ENCODE results near the gene WNK2. TPM values are rescaled to one million over a fixed set of nuclear protein-coding genes. Genes with fewer than 3 reads are reported as not detected.
A peak's percentile ranks its signal among the peaks of the same experiment; 100 is the strongest.

The WNK2 gene
- total and polyA plus RNA-seq, 12 donors, result 1.1 to 17.6 (median 8.4) TPM

DNA sequence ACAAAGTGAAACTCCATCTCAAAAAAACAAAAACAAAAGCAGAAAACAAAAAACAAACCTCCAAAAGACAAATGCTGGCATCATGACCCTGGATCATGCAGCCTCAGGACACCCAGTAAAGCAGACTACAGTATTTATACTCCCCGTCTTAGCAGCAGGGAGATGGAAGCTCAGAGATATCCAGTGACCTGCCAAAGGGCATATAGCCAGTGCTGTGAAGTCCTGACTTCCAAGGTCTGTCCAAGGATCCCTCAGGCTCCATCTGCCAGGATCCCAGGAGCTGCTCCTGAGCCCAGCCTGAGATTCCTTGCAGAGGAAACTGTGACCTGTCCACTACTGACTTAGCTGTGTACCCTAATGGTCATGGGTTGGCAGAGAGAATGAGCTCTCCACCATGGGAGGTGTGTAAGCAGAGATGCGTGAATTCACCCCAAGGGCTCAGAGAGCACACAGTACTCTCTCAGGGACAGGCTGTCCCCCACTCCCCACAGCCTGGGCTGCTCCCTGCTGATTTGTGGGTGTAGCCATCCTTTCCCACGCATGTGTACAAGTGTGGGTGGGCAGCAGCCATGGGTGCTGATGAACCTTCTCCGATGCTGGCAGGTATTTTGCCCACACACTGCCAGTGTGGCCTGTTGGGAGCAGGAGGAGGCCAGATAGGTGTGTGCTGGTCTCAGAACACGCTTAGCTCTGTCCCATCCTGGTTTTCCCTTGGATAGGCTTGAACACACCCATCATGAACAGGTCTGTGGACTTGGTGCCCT lies 2.1 kb upstream of the WNK2 start:
- TF ChIP-seq, protein P1, sequence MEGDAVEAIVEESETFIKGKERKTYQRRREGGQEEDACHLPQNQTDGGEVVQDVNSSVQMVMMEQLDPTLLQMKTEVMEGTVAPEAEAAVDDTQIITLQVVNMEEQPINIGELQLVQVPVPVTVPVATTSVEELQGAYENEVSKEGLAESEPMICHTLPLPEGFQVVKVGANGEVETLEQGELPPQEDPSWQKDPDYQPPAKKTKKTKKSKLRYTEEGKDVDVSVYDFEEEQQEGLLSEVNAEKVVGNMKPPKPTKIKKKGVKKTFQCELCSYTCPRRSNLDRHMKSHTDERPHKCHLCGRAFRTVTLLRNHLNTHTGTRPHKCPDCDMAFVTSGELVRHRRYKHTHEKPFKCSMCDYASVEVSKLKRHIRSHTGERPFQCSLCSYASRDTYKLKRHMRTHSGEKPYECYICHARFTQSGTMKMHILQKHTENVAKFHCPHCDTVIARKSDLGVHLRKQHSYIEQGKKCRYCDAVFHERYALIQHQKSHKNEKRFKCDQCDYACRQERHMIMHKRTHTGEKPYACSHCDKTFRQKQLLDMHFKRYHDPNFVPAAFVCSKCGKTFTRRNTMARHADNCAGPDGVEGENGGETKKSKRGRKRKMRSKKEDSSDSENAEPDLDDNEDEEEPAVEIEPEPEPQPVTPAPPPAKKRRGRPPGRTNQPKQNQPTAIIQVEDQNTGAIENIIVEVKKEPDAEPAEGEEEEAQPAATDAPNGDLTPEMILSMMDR (IDR thresholded peaks at IDR 0.05), result no peak
- no peak for TF ChIP-seq POLR2A (IDR thresholded peaks at IDR 0.05)
- 80 to 95% (median 81%) methylated on average over 3 to 5 of the region's 5 CpGs for WGBS, 4 donors
- no peaks in the 10 kb centered on the region for H3K9me3 ChIP-seq (replicated peaks in 1 of 3)
- no peak for DNase-seq
- H3K4me1 ChIP-seq (replicated peaks in 1 of 2), result peaks cover 6 to 11% of the 10 kb centered on the region in 2 donors
- H3K27ac ChIP-seq, result no peak overlapping the region
- intact Hi-C loops (cut with DNase I), result no loop called here
- no peaks in the 10 kb centered on the region for H3K36me3 ChIP-seq (replicated peaks in 1 of 2)
- no peak overlapping the region for H3K4me3 ChIP-seq
- peaks cover 3% of the 10 kb centered on the region for H3K27me3 ChIP-seq

DNA sequence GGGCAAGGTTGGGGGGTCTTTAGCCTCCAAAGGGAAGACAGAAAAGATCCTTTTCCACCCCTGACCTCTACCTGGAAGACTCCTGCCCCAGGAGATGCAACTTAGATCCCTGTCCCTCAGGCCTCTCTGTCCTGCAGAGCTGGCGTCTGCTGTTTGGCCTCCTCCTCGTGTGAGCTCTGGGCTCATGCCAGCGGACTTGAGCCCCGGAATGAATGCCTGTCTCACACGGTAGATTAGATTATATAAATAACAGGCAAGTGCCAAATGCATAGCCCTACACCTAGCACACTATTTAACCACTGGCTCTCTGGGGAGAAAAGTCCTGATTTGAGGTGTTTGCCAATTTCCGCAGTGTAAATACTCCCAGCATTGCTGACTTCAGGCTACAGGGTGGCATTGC lies 1.4 kb upstream of the WNK2 start:
- TF ChIP-seq, protein P1 (IDR thresholded peaks at IDR 0.05), result no peak
- no peak for TF ChIP-seq POLR2A (IDR thresholded peaks at IDR 0.05)
- intact Hi-C loops (cut with DNase I), result no loop called here
- Histone ChIP-seq H3K27ac (no peak overlapping the region), H3K4me1 (replicated peaks in 1 of 2) (peaks cover 6 to 11% of the 10 kb centered on the region in 2 donors), H3K4me3 (no peak overlapping the region), H3K9me3 (replicated peaks in 1 of 3) (no peaks in the 10 kb centered on the region), H3K36me3 (replicated peaks in 1 of 2) (no peaks in the 10 kb centered on the region), H3K27me3 (peaks cover 3% of the 10 kb centered on the region)
- no peak for DNase-seq
- whole genome bisulfite sequencing, 4 donors, result 75 to 86% (median 85%) methylated on average over 6 of the region's 6 CpGs

DNA sequence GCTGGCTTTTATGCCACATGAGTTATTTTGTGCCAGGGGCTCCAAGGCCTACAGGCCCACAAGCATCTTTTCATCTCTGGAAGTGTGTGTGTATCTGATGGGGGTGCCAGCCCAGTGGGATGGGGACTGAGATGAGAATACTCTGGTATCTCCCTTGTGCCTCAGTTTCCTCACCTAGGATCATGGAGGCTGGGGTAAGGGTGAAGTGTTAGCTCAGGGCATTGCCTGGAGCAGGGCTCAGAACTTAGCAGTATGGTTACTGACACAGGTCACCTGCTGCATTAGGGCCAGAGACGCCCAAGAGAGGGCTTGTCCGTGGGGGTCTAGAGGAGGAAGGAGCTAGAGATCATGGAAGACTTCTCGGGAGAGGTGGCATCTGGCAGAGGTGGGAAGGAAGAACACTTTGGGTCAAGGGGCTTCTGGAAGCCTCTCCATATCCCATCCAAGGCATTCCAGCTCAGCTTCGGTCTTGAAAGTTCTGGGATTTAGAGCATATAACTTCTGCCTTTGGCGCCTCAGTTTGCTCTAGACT lies 742 bp upstream of the WNK2 start:
- Histone ChIP-seq H3K36me3 (replicated peaks in 1 of 2) (no peaks in the 10 kb centered on the region), H3K27ac (no peak overlapping the region), H3K9me3 (replicated peaks in 1 of 3) (no peaks in the 10 kb centered on the region), H3K27me3 (peaks cover 3% of the 10 kb centered on the region), H3K4me3 (no peak overlapping the region), H3K4me1 (replicated peaks in 1 of 2) (peaks cover 6 to 11% of the 10 kb centered on the region in 2 donors)
- intact Hi-C loops (cut with DNase I), result no loop called here
- WGBS, 4 donors, result 75 to 90% (median 83%) methylated on average over 5 of the region's 5 CpGs
- TF ChIP-seq, protein P1 (IDR thresholded peaks at IDR 0.05), result no peak
- no peak for TF ChIP-seq POLR2A (IDR thresholded peaks at IDR 0.05)
- DNase-seq, result no peak

DNA sequence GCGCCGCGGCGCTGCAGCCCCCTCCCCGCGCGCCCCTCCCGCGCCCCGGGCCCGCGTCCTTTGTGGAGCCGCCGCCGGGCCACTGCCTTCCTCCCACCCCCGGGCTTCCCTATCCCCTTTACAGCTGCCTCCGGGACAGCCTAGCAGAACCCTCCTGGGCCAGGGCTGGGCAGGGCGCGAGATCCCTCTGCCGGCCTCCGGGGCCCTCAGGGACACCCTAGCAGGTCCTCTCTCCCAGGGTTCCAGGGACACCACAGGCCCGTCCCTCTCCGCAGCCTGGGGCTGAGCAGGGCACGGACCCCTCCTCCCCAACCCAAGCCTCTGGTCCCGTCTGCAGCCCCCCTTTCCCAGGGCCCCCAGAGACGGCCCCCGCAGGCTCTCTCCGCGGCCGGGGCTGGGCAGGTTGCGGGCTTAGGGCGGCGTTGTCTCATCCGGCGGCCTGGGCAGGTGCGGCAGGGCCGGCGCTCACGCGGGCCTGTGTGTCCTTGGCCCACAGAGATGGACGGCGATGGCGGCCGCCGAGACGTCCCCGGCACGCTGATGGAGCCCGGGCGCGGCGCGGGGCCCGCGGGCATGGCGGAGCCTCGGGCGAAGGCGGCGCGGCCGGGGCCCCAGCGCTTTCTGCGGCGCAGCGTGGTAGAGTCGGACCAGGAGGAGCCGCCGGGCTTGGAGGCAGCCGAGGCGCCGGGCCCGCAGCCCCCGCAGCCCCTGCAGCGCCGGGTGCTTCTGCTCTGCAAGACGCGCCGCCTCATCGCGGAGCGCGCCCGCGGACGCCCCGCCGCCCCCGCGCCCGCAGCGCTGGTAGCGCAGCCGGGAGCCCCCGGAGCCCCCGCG lies 710 bp downstream of the WNK2 start:
- Histone ChIP-seq H3K27me3 (peaks cover 3% of the 10 kb centered on the region), H3K4me3 (peak overlapping the region in 2 of 4 donors; percentile 22 to 80), H3K4me1 (replicated peaks in 1 of 2) (peaks cover 6 to 11% of the 10 kb centered on the region in 2 donors), H3K27ac (no peak overlapping the region), H3K9me3 (replicated peaks in 1 of 3) (no peaks in the 10 kb centered on the region), H3K36me3 (replicated peaks in 1 of 2) (no peaks in the 10 kb centered on the region)
- TF ChIP-seq, protein P1 (IDR thresholded peaks at IDR 0.05), result no peak
- TF ChIP-seq POLR2A (IDR thresholded peaks at IDR 0.05), result no peak
- WGBS, 4 donors, result 0 to 13% (median 3%) methylated on average over 6 to 96 of the region's 97 CpGs
- DNase-seq, result peak in 1 of 7 donors; percentile 25
- intact Hi-C loops (cut with DNase I), result no loop called here

Data from adrenal gland (tissue), 12 donors.